AG09309 (cell line): ENCODE measurements around the gene CGNL1.

Experiments
- DNase-seq: peaks from one replicate; pipeline ENCODE4 v3.0.0-alpha.2; 2010; ENCODE audit warnings: low read depth
- H3K4me3 ChIP-seq: 2 replicates; pipeline ENCODE4 v1.5.1; 2011; ENCODE audit warnings: mild to moderate bottlenecking, low read depth, low read length, moderate library complexity; ENCODE audit not compliant: control insufficient read depth
- TF ChIP-seq, protein P1 (sequence below): IDR thresholded peaks from 2 replicates; pipeline ENCODE4 v1.5.1; 2011; ENCODE audit warnings: mild to moderate bottlenecking, low read depth, low read length, inconsistent platforms; ENCODE audit not compliant: insufficient read depth, control insufficient read depth; ENCODE audit errors: missing control alignments

The CGNL1 gene, protein sequence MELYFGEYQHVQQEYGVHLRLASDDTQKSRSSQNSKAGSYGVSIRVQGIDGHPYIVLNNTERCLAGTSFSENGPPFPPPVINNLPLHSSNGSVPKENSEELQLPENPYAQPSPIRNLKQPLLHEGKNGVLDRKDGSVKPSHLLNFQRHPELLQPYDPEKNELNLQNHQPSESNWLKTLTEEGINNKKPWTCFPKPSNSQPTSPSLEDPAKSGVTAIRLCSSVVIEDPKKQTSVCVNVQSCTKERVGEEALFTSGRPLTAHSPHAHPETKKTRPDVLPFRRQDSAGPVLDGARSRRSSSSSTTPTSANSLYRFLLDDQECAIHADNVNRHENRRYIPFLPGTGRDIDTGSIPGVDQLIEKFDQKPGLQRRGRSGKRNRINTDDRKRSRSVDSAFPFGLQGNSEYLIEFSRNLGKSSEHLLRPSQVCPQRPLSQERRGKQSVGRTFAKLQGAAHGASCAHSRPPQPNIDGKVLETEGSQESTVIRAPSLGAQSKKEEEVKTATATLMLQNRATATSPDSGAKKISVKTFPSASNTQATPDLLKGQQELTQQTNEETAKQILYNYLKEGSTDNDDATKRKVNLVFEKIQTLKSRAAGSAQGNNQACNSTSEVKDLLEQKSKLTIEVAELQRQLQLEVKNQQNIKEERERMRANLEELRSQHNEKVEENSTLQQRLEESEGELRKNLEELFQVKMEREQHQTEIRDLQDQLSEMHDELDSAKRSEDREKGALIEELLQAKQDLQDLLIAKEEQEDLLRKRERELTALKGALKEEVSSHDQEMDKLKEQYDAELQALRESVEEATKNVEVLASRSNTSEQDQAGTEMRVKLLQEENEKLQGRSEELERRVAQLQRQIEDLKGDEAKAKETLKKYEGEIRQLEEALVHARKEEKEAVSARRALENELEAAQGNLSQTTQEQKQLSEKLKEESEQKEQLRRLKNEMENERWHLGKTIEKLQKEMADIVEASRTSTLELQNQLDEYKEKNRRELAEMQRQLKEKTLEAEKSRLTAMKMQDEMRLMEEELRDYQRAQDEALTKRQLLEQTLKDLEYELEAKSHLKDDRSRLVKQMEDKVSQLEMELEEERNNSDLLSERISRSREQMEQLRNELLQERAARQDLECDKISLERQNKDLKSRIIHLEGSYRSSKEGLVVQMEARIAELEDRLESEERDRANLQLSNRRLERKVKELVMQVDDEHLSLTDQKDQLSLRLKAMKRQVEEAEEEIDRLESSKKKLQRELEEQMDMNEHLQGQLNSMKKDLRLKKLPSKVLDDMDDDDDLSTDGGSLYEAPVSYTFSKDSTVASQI

DNA sequence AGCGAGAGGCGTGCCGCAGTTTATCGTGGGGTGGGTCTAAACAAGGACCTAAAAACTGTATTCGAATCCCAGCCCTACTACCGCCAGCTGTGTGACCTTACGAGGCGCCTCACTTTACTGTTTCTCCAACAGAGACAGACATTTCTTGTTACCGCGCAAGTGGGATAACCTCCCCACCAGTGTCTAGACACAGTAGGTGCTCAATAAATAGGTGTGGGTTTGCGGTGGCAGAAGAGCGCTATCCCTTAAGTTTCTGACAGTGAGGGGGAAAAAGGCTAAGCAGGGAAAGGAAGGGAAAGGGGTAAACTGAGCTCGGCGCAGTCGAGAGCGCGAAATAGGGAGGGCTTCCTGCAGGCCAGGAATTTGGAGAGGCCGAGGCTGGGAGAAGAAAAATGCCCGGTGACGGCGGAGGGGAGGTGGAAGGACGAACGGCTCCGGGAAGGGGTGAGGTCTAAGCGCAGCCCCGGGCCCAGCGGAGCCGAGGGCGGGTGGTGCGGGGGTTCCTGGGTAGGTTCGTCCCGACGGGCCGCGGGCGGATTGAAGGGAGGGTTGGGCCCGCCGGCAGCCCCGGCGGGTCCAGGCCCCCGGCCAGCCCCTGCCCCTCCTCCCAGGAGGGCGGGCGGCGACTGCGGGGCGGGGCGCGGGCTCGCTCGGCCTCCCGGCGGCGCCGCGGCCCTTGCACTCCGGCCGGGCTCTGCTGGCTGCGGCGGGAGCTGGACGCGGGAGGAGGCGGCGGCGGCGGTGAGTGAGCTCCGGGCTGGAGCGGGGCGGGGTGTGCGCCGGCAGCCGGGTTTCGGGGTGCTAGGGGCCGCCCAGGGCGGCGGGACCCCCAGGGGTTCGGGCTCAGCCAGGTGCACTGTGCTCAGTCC is at the start of gene CGNL1:
TSS of gene CGNL1 (plus strand) at position 679 of the 869 bp plus-strand sequence. CDS start 61,495 bp downstream, outside the sequence.
- DNase-seq, result no peak
- TF ChIP-seq, protein P1, sequence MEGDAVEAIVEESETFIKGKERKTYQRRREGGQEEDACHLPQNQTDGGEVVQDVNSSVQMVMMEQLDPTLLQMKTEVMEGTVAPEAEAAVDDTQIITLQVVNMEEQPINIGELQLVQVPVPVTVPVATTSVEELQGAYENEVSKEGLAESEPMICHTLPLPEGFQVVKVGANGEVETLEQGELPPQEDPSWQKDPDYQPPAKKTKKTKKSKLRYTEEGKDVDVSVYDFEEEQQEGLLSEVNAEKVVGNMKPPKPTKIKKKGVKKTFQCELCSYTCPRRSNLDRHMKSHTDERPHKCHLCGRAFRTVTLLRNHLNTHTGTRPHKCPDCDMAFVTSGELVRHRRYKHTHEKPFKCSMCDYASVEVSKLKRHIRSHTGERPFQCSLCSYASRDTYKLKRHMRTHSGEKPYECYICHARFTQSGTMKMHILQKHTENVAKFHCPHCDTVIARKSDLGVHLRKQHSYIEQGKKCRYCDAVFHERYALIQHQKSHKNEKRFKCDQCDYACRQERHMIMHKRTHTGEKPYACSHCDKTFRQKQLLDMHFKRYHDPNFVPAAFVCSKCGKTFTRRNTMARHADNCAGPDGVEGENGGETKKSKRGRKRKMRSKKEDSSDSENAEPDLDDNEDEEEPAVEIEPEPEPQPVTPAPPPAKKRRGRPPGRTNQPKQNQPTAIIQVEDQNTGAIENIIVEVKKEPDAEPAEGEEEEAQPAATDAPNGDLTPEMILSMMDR, result no peak
- peak within 1 kb of the TSS; percentile 49 for H3K4me3 ChIP-seq

DNA sequence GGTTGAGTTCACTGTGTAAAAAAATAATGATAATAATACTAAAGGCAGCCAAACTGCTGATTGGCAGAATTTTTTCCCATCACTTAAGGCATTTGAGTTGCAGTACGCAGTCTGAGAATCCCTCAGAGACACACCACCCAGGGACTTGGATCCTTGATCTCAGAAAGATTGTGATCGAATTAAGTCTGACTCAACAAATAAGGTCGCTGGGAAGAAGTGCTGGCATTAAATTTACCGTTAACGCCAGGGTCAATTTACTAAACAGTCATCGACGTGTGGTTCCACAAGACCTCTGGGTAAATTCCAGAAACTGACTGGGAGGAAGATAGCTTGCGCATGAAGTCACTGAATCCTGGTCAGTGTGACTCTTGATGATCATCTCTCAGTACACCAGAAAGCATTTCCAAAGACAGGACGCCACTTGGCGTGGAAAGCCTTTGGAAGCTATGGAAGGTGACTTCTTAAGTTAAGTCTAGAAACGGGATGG is 48.3 kb upstream of the CGNL1 start:
- H3K4me3 ChIP-seq, result no peak overlapping the region
- DNase-seq, result peak; percentile 95
- TF ChIP-seq, protein P1, result no peak

DNA sequence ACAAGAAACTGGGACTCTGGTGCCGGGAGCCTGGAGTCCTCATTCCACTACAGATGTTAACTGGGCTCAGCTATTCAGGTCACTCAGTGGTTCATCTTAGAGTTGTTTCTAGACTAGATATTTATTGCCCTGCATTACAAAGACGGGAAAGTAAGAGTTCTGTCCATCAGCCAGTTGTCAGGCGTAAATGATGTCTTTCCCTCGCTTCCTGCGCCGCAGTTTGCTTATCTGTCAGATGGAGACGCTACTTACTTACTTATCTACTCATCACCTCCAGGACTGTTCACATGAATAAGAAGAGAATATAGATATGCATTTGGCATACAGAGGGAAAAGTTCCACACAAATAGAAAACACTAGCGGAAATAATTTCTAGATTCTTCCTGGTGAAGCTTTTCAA is 47.8 kb upstream of the CGNL1 start:
- TF ChIP-seq, protein P1, result no peak
- H3K4me3 ChIP-seq, result no peak overlapping the region
- no peak for DNase-seq

DNA sequence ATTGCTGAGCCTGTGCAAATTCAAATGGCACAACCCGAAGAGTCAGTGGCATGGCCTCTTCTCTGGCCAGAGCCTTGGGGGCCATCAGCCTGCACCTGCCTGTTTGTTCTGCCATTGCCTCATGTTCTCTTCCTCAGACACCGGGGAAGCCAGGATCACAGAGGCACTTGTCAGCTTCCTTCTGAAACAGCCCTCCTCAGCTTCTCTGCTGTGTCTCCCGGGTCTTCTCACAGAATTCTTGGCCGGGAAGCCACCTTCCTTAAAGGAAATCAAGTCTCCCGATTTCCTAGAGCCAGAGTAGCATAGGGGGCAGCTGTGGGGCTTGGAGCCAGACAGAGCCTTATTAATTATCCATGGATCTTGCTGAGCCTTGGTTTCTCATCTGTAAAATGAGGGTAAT is 47.4 kb upstream of the CGNL1 start:
- H3K4me3 ChIP-seq, result no peak overlapping the region
- no peak for DNase-seq
- TF ChIP-seq, protein P1, result no peak

DNA sequence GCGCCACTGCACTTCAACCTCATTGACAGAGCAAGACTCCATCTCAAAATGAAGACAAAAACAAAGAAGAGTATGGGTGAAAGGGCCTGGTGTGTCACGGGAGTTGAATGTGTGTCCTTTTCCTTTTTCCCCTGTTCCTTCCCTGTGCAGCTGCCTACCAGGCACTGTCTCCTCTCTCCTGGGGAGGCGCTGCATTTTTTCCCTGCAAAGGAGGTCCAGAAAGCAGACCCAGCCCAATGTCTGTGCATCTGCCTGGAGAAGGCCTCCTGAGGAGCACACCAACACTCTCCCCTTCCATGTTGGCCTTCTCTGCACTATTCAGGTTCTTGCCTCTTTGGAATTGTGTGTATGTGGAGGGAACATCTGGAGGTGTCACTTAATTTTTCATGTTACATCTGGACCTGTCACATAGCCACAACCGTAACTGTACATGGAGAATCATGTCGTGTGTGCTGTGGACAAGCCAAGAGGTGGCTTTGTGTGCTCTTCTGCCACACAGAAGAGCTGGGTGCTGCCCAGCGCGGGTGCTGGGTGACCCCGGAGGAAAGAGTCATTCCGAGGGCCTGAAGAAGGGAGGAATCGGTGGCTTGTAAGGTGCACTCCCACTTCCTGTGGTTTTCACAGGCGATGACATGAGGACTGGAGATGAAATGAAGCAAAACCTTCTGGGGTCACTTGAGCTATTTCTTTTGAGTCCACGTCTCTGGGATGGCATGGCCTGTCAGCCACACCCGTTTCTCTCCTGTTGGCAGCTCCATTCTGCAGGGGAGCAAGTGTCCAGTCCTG is 46.5 kb upstream of the CGNL1 start:
- H3K4me3 ChIP-seq, result no peak overlapping the region
- DNase-seq, result no peak
- TF ChIP-seq, protein P1, result no peak
